Glomerular endothelial cell (primary cell): Measurements from ENCODE around the gene FGF1. TPM values are rescaled to one million over a fixed set of nuclear protein-coding genes. Genes with fewer than 3 reads are reported as not detected.

ENCODE experiments used
- DNase-seq: peaks from one replicate; pipeline ENCODE4 v3.0.0-alpha.2; 2011; ENCODE audit warnings: low read depth, low spot score; ENCODE audit errors: extremely low read depth
- total RNA-seq: library from RNA; depleted of rRNA; stranded (reverse); fragments of >200 nt; gene quantifications from 2 replicates; pipeline ENCODE4 v1.2.3, GENCODE V29; 2015

FGF1 gene
- total RNA-seq, 1 donor from 2014 or later: 1.5 TPM

DNA sequence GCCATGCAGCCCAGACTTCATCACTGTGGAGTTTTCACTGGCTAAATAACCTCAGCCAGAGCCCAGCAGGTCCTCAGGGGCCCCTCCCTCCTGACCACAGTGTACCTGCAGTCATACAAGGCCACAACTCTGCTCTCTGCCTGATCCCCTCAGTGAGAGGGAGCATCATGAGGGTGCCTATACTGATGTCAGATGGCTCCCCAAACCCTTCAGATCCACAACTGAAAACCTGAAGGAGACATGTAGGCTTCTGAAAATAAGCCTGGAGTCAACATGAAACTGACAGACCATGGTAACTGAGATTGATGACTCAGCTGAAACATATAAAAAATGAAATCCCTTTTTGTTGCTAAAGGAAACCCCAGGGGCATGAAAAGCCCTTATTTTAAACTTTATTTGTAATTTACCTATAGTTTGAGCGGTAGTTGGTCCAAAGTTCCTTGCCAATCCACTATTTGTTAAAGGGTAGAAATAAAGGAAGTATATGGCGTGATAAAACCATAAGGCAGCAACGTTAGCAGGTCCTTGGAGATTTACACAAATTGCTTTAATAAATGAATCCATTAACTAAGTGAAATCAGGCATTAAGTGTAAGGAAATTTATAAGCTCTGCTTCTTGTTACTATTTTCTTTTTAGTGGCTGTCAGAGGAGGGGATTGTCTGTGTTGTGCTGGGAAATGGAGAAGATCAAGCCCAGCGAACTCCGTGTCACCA lies 68.3 kb downstream of the FGF1 start:
- DNase-seq: no peak

DNA sequence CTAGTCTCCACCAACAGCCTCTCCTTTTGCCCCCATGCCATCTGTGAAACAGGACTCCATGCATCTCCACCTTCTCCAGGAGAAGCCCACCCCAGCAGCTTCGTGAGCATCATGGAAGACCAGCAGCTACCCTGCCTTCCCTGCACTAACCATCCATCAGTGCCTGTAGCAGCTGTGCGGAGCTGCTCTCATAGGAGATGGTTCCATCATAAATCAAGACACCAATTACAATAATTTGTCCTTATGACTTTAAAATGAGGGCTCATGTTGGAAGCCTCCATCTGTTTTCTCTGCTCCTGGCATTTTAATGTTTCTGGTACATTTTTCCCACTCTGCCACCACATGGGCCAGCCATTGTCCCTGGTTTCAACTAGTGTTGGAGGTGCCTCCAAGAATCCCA lies 69.9 kb downstream of the FGF1 start:
- no peak for DNase-seq

GRCh38 chr5:142614054-142614453 lies 71.8 kb downstream of the FGF1 start:
- no peak for DNase-seq

- DNase-seq: no peak
Observed at GRCh38 chr5:142613271-142613671, 72.6 kb downstream of the FGF1 start.

DNA sequence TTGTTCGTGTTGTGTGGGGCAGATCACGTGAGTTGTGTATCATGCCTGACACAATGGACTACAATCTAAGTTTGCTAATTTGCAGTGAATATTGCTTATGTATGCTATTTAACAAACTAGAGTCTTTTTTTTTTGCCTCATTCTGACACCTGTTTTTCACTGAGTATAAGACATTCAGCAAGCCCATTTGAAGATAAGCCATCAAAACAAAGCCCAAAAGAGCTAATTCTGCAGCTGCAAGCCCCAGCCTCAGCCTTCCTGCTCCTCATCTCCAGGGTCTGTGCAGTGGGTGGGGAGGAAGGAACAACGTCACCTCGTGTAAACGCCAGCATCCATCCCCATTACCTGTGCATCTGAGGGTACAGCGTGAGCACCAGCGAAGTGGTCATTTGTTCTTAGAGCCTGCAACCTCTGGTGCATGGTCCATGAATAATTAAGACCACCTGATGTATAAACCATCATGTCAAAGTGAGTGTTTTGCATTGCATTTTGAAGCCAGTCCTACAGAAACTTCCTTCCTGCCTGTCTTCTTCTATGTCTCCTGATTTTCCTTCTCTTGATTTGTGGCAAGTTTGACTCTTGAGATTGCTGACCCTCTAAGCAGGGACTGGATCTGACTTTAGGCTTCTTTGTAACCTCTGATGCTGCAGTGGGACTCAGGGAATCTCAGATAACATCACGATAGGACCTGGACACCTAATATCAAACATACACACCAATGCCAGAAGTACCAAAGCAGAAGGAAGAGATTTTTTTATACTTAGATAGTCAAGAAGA lies 73.2 kb downstream of the FGF1 start:
- no peak for DNase-seq

DNA sequence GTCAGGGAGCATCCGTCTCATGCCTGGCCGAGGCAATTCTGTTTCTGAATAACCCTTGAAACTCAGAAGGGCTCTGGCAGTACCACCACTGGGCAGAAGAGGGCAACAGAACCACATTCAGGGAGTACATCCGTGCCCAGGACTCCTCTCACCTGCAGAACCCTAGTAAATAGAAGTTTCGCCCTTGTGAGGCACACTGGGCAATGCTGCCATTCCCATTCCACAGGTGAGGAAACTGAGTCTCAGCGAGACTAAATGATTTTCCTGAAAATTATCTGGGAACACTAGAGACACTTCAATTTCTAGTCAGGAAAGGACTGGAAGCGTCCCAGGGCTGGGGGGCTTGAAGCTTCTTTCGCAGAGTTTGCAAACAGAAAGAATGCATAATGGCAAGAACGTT lies 74.7 kb downstream of the FGF1 start:
- no peak for DNase-seq

DNA sequence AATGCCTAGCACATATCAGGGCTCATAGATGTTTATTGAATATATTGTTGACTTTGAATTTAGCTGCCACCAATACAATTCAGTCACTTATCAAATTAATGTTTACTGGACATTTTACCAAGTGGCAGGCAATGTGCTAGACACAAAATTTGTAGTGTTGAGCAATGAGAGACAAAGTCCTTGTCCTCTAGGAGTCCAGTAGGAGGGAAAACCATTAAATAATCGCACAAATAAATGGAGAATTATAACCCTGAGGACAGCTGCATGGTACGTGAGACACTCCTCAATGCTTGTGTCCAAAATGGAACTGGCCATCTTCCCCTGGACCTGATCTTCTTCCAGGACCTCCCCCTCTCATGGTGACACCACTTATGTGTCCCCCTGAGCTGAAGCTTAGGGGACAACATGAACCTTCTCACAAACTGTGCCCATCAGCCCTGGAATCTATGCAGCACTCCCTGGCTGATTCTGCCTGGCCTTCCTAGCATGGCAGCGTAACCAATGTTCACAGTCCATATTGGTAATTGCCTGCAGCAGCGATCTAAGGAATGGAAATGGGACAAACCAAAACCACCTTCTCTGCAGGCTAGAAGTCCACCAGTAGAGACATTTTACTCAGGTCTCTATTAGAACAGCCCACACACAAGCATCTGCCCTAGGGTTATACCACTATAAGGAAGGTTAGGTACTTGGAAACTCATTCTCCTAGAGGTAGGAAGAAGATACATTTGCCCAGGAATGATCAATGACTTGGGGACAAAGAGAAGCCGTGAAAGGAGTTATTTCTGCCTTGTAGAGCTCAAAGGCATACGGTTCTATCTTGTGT lies 75.5 kb downstream of the FGF1 start:
- no peak for DNase-seq

- no peak for DNase-seq
Observed at GRCh38 chr5:142609142-142609541, 76.7 kb downstream of the FGF1 start.

DNA sequence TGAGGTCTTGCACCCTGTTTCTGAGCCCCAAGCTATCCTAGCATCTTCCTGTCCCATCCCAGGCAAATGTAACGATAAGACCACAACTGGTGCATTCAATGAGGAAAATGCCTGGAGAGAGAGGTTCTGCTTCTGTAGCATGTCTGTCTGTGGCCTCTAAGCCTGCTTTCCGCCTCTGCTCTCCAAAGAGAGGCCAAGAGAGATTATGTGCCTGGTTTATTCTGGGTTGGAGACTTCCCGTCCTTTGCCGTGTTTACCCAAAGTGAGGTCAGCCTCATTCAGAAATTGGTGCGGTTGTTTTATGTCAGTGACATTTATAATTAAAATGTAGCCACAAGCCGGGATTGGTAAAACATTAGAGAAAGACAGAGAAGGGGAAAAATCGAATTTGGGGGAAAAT lies 77.8 kb downstream of the FGF1 start:
- DNase-seq: no peak

DNA sequence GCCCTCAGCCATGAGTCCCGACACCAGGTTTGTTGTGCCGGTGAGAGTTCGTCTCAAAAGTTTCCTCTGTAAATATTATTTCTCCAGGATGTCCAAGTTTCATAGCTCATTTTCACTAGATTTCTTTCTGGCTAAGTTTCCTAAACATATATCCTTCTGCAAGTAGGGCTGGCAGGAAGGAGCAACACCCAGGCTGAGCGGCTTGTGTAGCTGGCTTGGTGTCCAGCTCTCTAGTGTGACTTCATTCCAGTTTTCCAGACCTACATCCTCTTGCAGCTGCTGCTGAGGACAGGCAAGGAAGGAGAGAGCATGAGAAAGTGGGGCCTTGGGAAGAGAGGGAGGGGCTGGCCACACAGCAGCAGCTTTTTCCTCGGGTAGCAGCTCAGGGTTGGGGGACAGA lies 80.3 kb downstream of the FGF1 start:
- DNase-seq: no peak

GRCh38 chr5:142602720-142603245 lies 83.1 kb downstream of the FGF1 start:
- DNase-seq: no peak

DNA sequence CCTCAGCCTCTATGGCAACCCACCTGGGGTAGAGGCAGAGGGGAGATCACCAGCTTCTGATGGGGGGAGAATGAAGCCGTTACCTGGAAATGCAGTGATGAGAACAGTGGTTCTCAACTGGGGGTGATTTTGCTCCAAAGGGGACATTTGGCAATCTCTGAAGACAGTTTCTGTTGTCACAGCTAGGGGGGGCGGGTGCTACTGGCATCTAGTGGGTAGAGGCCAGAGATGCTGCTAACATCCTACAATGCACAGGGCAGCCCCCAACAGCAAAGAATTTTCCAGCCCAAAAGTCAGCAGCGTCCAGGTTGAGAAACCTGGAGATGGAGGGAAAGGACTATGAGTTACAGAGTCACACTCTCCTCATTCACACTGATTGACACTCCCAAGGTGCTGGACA lies 84.5 kb downstream of the FGF1 start:
- DNase-seq: no peak

- DNase-seq: no peak
Observed at GRCh38 chr5:142600611-142601358, 85.1 kb downstream of the FGF1 start.

DNA sequence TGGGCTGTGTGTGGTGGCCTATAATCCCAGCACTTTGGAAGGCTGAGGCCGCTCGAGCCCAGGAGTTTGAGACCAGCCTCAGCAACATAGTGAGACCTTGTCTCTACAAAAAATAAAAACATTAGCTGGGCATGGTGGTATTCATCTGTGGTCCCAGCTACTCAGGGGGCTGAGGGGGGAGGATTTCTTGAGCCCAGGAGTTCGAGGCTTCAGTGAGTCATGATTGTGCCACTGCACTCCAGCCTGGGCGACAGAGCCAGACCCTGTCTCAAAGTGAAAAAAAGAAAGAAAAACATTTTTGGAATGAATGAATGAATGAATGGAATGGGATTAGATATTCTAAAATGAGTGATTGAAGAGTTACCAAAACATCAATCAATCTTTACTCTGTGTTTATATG lies 85.8 kb downstream of the FGF1 start:
- DNase-seq: no peak

GRCh38 chr5:142598338-142598700 lies 87.6 kb downstream of the FGF1 start:
- DNase-seq: no peak

DNA sequence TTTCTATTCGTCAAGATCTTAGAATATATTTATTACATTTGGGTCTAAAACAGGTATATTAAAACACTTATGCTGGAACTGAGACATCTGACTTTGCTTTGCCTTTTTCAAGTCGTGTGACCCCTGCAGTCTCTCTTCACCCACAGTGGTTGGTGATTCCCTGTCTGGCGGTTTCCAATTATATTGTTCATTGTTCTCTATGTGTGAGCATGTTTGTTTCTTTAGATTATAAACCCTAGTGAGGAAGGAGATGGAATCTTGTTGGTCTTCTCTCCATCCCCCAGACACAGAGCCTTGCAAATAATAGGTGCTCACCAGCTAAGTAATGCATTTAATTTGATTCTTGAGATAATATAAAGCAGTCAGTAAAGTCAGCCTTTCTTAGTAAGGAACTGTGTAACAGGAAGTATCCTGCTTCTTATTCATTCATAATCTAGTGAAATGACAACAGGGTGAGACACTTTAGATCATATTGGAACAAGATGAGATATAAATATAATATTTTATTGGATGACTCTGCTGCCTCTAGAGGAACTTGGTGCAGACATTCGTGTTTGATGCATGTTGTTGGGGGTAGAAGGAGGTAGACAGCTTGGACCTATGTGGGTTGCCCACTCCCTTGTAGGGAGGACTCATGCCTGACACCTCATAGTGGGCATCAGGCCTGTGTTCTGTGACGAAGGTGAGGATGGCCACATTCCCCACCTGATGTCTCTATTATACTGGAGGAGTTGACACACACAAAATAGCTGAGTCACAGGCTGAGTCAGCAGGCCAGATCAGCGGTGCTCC lies 88.1 kb downstream of the FGF1 start:
- DNase-seq: no peak

- no peak for DNase-seq
Observed at GRCh38 chr5:142597025-142597424, 88.9 kb downstream of the FGF1 start.

- DNase-seq: no peak
Observed at GRCh38 chr5:142592365-142592764, 93.5 kb downstream of the FGF1 start.

DNA sequence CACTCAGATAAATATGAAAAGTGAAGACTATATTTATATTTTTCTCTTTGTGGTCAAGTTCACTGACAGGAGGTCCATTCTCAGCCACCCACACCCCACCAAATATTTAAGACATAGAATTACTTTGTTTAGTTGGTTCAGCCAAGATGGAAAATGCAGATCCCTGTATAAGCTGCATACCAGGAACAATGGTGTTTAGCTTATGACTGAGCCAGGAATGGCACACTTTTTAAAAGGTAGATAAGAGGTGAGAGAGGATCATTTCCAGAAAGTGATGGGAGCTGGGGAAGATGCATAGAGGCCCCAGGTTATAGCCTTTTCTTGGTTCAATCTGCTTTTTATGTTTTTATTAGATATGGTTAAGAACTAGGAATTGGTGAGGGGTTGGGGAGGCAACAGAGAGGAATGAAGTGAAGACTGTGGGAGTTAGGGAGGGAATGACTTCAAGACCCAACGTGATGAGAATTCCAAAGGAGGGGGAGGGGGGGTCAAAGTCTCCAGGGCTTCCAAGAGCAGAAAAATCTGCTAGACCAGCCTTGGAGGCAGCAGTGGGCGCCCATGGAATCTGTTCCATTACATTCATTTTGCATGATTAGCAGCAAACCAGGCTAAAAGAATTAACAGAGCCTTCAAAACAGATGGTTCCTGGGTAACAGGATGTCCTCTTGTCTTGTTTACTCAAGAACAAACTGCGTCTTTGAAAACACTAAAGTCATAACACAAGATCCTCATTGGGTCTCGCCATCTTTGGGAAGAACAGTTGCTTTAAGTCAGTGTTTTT lies 95.2 kb downstream of the FGF1 start:
- no peak for DNase-seq
